ENCODE results near the gene CDC20B. TPM values are rescaled to one million over a fixed set of nuclear protein-coding genes. Genes with fewer than 3 reads are reported as not detected.

Gene CDC20B
- total RNA-seq, 1 experiment from 2014 or later, result not detected

- Histone ChIP-seq H3K79me2 (ENCODE audit: insufficient read depth, low read length) (no peaks in the 10 kb centered on the region), H3K9ac (ENCODE audit: low read length) (no peak overlapping the region), H3K36me3 (ENCODE audit: control insufficient read depth in 1 of 2, insufficient read depth in 2 of 2, low read length in 2 of 2) (no peaks in the 10 kb centered on the region), H3K9me3 (ENCODE audit: control insufficient read depth in 1 of 2, insufficient read depth in 1 of 2, low read depth in 1 of 2, low read length in 2 of 2) (no peaks in the 10 kb centered on the region), H3K4me2 (ENCODE audit: low read length) (no peak overlapping the region), H3K4me3 (replicated peaks in 1 of 2; ENCODE audit: low read depth in 1 of 2, low read length in 2 of 2) (no peak overlapping the region), H2AFZ (ENCODE audit: low read depth, low read length, poor library complexity, severe bottlenecking) (no peak overlapping the region), H3K9me2 (ENCODE audit: insufficient read depth) (no peaks in the 10 kb centered on the region), H4K20me1 (ENCODE audit: insufficient read depth) (no peaks in the 10 kb centered on the region), H3K4me1 (ENCODE audit: control insufficient read depth in 1 of 2, insufficient read depth in 2 of 2, low read length in 2 of 2) (peaks cover 0 to under 1% of the 10 kb centered on the region in 2 experiments; a peak in 1 of 4 replicates), H3K27ac (ENCODE audit: low read depth, low read length) (no peak overlapping the region), H3K27me3 (ENCODE audit: insufficient read depth, low read length) (peaks cover 18% of the 10 kb centered on the region)
- DNase-seq (ENCODE audit: low read depth, low spot score), result no peak
- TF ChIP-seq CEBPB (IDR thresholded peaks at IDR 0.05; ENCODE audit: low read depth) (no peak), SRF (IDR thresholded peaks at IDR 0.05; ENCODE audit: low read depth) (no peak), MAX (IDR thresholded peaks at IDR 0.05) (no peak), SP1 (IDR thresholded peaks at IDR 0.05; ENCODE audit: low read depth) (no peak), ELF1 (IDR thresholded peaks at IDR 0.05; ENCODE audit: borderline replicate concordance, low read depth) (no peak), SIN3A (IDR thresholded peaks at IDR 0.05; ENCODE audit: low read depth) (no peak), EZH2 (IDR thresholded peaks at IDR 0.05) (no peak), POLR2A (IDR thresholded peaks at IDR 0.05; ENCODE audit: borderline replicate concordance, extremely low read depth, insufficient read depth, insufficient read length) (no peak), POLR2AphosphoS5 (IDR thresholded peaks at IDR 0.05; ENCODE audit: low read depth, low read length) (no peak), FOSL1 (IDR thresholded peaks at IDR 0.05; ENCODE audit: low read depth) (no peak), EGR1 (IDR thresholded peaks at IDR 0.05; ENCODE audit: low read depth) (no peak)
- CTCF ChIA-PET, result interaction anchor here (1.0 to 1.3 kb wide), 3 partner anchors 19 to 235 kb away, joined by 3 to 5 read pairs (median 3); partner anchors contain the start of gene GPX8
- RAD21 ChIA-PET (ENCODE audit: low non-redundant PET in 1 of 2, low total read pairs in 2 of 2, uncharacterized antibody in 2 of 2, unreplicated experiment in 2 of 2), result no interaction called here
- intact Hi-C loops (cut with micrococcal nuclease), result loop anchor here (10.0 kb wide), 1 partner anchor 896 kb away; no protein-coding TSS in a partner anchor
- POLR2A ChIA-PET, result no interaction called here
- no peak for ATAC-seq
- BruUV-seq (replicated peaks), result no TSS peak
Measured at GRCh38 chr5:55140908-55141665, 31.9 kb downstream of the CDC20B start.

DNA sequence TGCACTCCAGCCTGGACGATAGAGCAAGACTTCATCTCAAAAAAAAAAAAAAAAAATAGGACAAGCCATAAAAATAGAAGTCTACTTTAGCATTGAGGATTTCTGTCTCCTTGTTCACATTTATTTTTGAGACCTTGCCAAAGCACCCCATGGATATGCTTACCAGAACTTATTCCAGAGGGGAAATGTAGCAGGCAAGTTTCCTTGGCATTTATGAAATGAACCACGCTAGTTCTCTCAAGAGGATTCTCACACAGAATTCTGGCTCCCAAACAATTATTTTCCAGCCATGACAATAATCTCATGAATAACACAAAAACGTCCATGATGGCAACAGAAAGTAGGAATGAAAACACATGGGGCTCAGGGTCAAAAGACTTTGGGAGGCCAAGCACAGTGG, 36.5 kb downstream of the CDC20B start:
- Histone ChIP-seq H3K27ac (ENCODE audit: low read depth, low read length) (no peak overlapping the region), H3K27me3 (ENCODE audit: insufficient read depth, low read length) (peaks cover 11% of the 10 kb centered on the region; the same call in 1 of the 2 replicates), H2AFZ (ENCODE audit: low read depth, low read length, poor library complexity, severe bottlenecking) (no peak overlapping the region), H3K4me2 (ENCODE audit: low read length) (no peak overlapping the region), H3K79me2 (ENCODE audit: insufficient read depth, low read length) (no peaks in the 10 kb centered on the region), H3K9ac (ENCODE audit: low read length) (no peak overlapping the region), H3K9me2 (ENCODE audit: insufficient read depth) (no peaks in the 10 kb centered on the region), H3K4me3 (replicated peaks in 1 of 2; ENCODE audit: low read depth in 1 of 2, low read length in 2 of 2) (no peak overlapping the region), H3K9me3 (ENCODE audit: control insufficient read depth in 1 of 2, insufficient read depth in 1 of 2, low read depth in 1 of 2, low read length in 2 of 2) (no peaks in the 10 kb centered on the region), H4K20me1 (ENCODE audit: insufficient read depth) (no peaks in the 10 kb centered on the region), H3K36me3 (ENCODE audit: control insufficient read depth in 1 of 2, insufficient read depth in 2 of 2, low read length in 2 of 2) (no peaks in the 10 kb centered on the region), H3K4me1 (ENCODE audit: control insufficient read depth in 1 of 2, insufficient read depth in 2 of 2, low read length in 2 of 2) (no peaks in the 10 kb centered on the region)
- DNase-seq (ENCODE audit: low read depth, low spot score) (no peak), ATAC-seq (no peak)
- ChIA-PET POLR2A (no interaction called here), CTCF (no interaction called here), RAD21 (ENCODE audit: low non-redundant PET in 1 of 2, low total read pairs in 2 of 2, uncharacterized antibody in 2 of 2, unreplicated experiment in 2 of 2) (no interaction called here)
- no TSS peak for BruUV-seq (replicated peaks)
- intact Hi-C loops (cut with micrococcal nuclease), result no loop called here
- TF ChIP-seq ZNF274 (IDR thresholded peaks at IDR 0.05; ENCODE audit: low read depth, low read length) (no peak), CBX3 (IDR thresholded peaks at IDR 0.05; ENCODE audit: low read depth) (no peak), EZH2phosphoT487 (IDR thresholded peaks at IDR 0.05; ENCODE audit: borderline replicate concordance) (no peak), JUND (IDR thresholded peaks at IDR 0.05) (no peak), POLR2A (IDR thresholded peaks at IDR 0.05; ENCODE audit: borderline replicate concordance, extremely low read depth, insufficient read depth, insufficient read length) (no peak), SP1 (IDR thresholded peaks at IDR 0.05; ENCODE audit: low read depth) (no peak)
- TF ChIP-seq, protein P1, sequence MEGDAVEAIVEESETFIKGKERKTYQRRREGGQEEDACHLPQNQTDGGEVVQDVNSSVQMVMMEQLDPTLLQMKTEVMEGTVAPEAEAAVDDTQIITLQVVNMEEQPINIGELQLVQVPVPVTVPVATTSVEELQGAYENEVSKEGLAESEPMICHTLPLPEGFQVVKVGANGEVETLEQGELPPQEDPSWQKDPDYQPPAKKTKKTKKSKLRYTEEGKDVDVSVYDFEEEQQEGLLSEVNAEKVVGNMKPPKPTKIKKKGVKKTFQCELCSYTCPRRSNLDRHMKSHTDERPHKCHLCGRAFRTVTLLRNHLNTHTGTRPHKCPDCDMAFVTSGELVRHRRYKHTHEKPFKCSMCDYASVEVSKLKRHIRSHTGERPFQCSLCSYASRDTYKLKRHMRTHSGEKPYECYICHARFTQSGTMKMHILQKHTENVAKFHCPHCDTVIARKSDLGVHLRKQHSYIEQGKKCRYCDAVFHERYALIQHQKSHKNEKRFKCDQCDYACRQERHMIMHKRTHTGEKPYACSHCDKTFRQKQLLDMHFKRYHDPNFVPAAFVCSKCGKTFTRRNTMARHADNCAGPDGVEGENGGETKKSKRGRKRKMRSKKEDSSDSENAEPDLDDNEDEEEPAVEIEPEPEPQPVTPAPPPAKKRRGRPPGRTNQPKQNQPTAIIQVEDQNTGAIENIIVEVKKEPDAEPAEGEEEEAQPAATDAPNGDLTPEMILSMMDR (IDR thresholded peaks at IDR 0.05 in 2 of 3, conservative IDR thresholded peaks at IDR 0.05 in 1 of 3; ENCODE audit: borderline replicate concordance in 1 of 3, insufficient read depth in 1 of 3, low read depth in 2 of 3, low read length in 2 of 3), result no peak
- TF ChIP-seq, protein P2, sequence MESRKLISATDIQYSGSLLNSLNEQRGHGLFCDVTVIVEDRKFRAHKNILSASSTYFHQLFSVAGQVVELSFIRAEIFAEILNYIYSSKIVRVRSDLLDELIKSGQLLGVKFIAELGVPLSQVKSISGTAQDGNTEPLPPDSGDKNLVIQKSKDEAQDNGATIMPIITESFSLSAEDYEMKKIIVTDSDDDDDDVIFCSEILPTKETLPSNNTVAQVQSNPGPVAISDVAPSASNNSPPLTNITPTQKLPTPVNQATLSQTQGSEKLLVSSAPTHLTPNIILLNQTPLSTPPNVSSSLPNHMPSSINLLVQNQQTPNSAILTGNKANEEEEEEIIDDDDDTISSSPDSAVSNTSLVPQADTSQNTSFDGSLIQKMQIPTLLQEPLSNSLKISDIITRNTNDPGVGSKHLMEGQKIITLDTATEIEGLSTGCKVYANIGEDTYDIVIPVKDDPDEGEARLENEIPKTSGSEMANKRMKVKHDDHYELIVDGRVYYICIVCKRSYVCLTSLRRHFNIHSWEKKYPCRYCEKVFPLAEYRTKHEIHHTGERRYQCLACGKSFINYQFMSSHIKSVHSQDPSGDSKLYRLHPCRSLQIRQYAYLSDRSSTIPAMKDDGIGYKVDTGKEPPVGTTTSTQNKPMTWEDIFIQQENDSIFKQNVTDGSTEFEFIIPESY (IDR thresholded peaks at IDR 0.05; ENCODE audit: extremely low read depth, insufficient replicate concordance, low read length), result no peak
